ENCODE results near the gene RAG1.
"Not testable (repeated sequence)": the region's sequence is repeated elsewhere in the genome, so short reads cannot be mapped to it uniquely, and the experiment has no call there.

The RAG1 gene

DNA sequence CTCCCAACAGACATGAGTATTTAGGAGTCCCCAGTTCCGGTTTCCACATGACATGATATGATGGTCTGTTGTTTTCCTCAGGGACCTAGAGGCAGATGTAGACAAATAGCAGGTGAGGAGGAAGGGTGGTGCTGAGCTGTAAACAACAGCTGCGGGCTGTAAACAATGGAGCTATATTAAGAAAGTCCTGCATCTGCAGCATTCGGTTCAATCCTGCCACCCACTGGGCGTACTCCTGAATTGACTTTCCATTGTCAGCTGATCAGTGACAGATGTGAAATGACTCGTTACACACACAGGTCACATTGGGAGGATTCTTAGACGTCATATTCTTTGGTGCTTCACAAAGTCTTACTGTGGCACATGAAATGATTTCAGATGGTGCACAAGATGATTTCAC is 26.8 kb upstream of the RAG1 start:
- Histone ChIP-seq H3K9ac (ENCODE audit: low read length) (no peak overlapping the region), H3K4me3 (ENCODE audit: low read length) (peak overlapping the region; percentile 22; the same call in 1 of the 2 replicates), H3K27ac (ENCODE audit: low read length) (no peak overlapping the region), H3K4me2 (ENCODE audit: low read length) (peak overlapping the region; percentile 38), H3K27me3 (ENCODE audit: low read depth, low read length) (peaks cover 14% of the 10 kb centered on the region), H3K9me3 (ENCODE audit: insufficient read depth, low read length) (no peaks in the 10 kb centered on the region), H2AFZ (ENCODE audit: low read depth, low read length) (no peak overlapping the region), H3K4me1 (ENCODE audit: low read length) (peaks cover 8% of the 10 kb centered on the region), H4K20me1 (ENCODE audit: insufficient read depth, low read length) (no peaks in the 10 kb centered on the region), H3K36me3 (replicated peaks; ENCODE audit: low read depth, low read length) (no peaks in the 10 kb centered on the region), H3K79me2 (ENCODE audit: low read length) (no peaks in the 10 kb centered on the region)
- TF ChIP-seq CTCF (IDR thresholded peaks at IDR 0.05; ENCODE audit: low read depth, low read length): peak; percentile 54
- TF ChIP-seq EZH2phosphoT487 (IDR thresholded peaks at IDR 0.05; ENCODE audit: low read depth): no peak

DNA sequence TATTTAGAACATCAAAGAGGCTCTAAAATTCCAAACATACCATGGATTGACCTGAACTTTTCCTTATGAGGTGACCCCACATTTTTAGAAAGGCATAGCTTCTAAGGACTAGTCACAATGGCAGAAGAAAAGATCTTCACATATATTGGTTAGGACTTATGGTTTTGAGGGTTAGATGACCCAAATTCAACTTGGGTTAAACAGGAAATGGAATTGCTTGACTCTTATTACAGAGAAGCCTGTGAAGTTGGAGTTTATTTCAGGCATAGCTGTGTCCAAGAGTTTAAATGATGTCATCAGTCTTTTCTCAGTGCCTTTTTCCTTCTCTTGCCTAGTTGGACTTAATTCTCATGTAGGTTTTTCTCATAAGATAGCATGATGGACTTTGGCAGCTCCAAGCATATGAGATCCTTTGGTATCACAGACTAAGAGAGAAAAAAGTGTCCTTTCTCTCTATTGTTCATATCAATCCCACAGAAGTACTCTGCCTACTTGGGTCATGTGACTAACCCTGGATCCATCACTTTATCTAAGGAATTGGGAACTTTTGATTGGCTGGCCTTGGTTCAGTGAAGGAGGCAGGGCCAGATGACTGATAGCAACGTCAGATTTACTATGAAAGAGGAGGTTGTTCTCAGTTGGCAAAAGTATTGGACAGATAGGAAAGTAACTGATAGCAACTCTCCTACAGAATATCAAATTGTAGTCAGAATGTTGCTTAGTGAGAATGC is 17.3 kb upstream of the RAG1 start:
- no peaks in the 10 kb centered on the region for H3K27me3 ChIP-seq (ENCODE audit: low read depth, low read length)
- TF ChIP-seq EZH2phosphoT487 (IDR thresholded peaks at IDR 0.05; ENCODE audit: low read depth) (no peak), CTCF (IDR thresholded peaks at IDR 0.05; ENCODE audit: low read depth, low read length) (no peak)
- H3K27ac ChIP-seq (ENCODE audit: low read length): no peak overlapping the region
- H3K9me3 ChIP-seq (ENCODE audit: insufficient read depth, low read length): no peaks in the 10 kb centered on the region
- no peaks in the 10 kb centered on the region for H4K20me1 ChIP-seq (ENCODE audit: insufficient read depth, low read length)
- H3K79me2 ChIP-seq (ENCODE audit: low read length): no peaks in the 10 kb centered on the region
- H3K4me3 ChIP-seq (ENCODE audit: low read length): no peak overlapping the region
- no peak overlapping the region for H2AFZ ChIP-seq (ENCODE audit: low read depth, low read length)
- no peak overlapping the region for H3K9ac ChIP-seq (ENCODE audit: low read length)
- H3K36me3 ChIP-seq (replicated peaks; ENCODE audit: low read depth, low read length): no peaks in the 10 kb centered on the region
- no peak overlapping the region for H3K4me2 ChIP-seq (ENCODE audit: low read length)
- H3K4me1 ChIP-seq (ENCODE audit: low read length): no peaks in the 10 kb centered on the region

DNA sequence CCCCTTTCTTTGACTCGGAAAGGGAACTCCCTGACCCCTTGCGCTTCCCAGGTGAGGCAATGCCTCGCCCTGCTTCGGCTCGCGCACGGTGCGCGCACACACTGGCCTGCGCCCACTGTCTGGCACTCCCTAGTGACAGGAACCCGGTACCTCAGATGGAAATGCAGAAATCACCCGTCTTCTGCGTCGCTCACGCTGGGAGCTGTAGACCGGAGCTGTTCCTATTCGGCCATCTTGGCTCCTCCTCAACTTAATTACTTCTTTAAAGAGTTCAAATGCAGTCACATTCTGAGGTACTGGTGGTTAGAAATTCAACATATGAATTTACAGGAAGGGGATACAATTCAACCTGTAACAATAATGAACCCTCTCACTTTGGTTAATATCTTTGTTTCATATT is 10.4 kb upstream of the RAG1 start:
- H3K27me3 ChIP-seq (ENCODE audit: low read depth, low read length): peaks cover 20% of the 10 kb centered on the region
- H3K79me2 ChIP-seq (ENCODE audit: low read length); H3K4me3 ChIP-seq (ENCODE audit: low read length); H3K4me1 ChIP-seq (ENCODE audit: low read length); H4K20me1 ChIP-seq (ENCODE audit: insufficient read depth, low read length); H3K4me2 ChIP-seq (ENCODE audit: low read length); H3K9ac ChIP-seq (ENCODE audit: low read length); H3K36me3 ChIP-seq (replicated peaks; ENCODE audit: low read depth, low read length); H3K27ac ChIP-seq (ENCODE audit: low read length); H3K9me3 ChIP-seq (ENCODE audit: insufficient read depth, low read length); H2AFZ ChIP-seq (ENCODE audit: low read depth, low read length): not testable (repeated sequence)

DNA sequence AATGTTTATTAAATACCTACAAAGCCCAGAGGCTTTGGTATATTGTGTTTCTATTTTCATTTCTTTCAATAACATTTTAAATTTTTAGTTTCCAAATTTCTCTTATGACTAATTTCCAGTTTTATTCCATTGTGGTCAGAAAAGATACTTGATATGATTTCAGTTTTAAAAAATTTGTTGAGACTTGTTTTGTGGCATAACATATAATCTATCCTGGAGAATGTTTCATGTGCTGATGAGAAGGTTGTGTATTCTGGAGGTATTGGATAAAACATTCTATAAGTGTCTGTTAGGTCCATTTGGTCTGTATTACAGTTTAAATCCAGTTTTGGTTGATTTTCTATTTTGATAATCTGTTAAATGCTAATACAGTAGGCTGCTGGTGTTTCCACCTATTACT is 9.8 kb upstream of the RAG1 start:
- Histone ChIP-seq H3K27me3 (ENCODE audit: low read depth, low read length) (peaks cover 25% of the 10 kb centered on the region), H3K4me2 (ENCODE audit: low read length) (no peak overlapping the region), H3K4me3 (ENCODE audit: low read length) (no peak overlapping the region), H3K79me2 (ENCODE audit: low read length) (no peaks in the 10 kb centered on the region), H3K36me3 (replicated peaks; ENCODE audit: low read depth, low read length) (no peaks in the 10 kb centered on the region), H3K27ac (ENCODE audit: low read length) (no peak overlapping the region), H3K4me1 (ENCODE audit: low read length) (no peaks in the 10 kb centered on the region), H4K20me1 (ENCODE audit: insufficient read depth, low read length) (no peaks in the 10 kb centered on the region), H3K9ac (ENCODE audit: low read length) (no peak overlapping the region), H3K9me3 (ENCODE audit: insufficient read depth, low read length) (no peaks in the 10 kb centered on the region), H2AFZ (ENCODE audit: low read depth, low read length) (no peak overlapping the region)
- no peak for TF ChIP-seq EZH2phosphoT487 (IDR thresholded peaks at IDR 0.05; ENCODE audit: low read depth)
- TF ChIP-seq CTCF (IDR thresholded peaks at IDR 0.05; ENCODE audit: low read depth, low read length): no peak

Measured in OCI-LY3 (cell line).